Right lobe of liver (tissue), 4 donors: ENCODE results near the gene TIMP2.

Source experiments
- CTCF ChIP-seq, 4 donors: fragments of 200-600 bp in 3 of 4; fragments of 450-650 bp in 1 of 4; IDR thresholded peaks; one replicate each; pipeline versions ENCODE4 v1.5.1 to v1.8.0; 2016 to 2022; ENCODE audit warnings: antibody characterized with exemption in 4 of 4, mild to moderate bottlenecking in 2 of 4
- POLR2A ChIP-seq: fragments of 450-650 bp; IDR thresholded peaks from one replicate; pipeline ENCODE4 v1.6.1; 2017; ENCODE audit warnings: antibody characterized with exemption, mild to moderate bottlenecking
- donor health status: DM: no; HTN: no; CAD: no.
- donor health status: DM: no; HTN: no; CAD: no.
- donor health status: DM: no; HTN: yes; CAD: no.

DNA sequence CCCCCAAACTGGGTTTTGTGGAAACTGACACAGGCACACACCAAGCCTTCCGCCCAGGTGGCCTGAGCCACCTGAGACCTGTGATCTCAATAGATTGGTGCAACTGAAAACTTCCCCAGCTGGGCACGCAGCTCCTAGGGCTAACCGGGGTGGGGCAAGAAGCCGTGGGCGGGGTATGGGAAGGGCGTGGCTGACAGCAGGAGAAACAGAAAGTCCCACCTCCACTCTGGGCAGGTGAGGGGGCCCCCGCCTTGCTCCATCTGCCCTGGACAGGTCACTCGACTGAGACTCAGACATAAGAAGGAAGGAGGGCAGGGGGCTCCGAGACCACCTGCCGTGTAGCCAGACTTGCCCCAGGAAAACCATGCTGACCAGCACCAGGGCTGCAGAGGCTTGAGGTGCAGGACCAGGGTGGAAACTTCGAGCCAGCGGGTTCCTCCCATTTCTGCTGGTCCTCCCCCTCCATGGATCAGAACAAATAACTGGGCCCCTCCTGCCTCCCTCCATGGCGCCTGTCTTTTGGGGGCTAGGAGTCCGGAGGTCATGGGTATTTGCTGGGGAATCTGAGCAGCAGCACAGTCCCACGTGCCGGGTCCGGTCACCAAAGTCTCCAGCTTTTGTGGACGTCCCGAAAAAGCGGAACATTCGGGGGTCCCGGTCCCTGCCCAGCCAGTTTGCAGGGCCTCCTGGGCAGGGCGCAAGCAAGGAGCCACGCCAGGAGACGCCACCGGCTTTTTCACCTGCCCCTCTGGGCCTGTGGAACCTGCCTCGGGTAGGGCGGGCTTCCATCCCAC, 1.3 kb downstream of the TIMP2 start:
- no peak for TF ChIP-seq POLR2A
- TF ChIP-seq CTCF (IDR thresholded peaks at IDR 0.05), result no peak
